Tibial nerve (tissue), 4 donors: ENCODE measurements around the gene SCP2. TPM values are rescaled to one million over a fixed set of nuclear protein-coding genes. Genes with fewer than 3 reads are reported as not detected.

Experiments
- DNase-seq, 2 donors: peaks; one replicate each; pipeline ENCODE4 v3.0.0-alpha.2; 2019; ENCODE audit warnings: low spot score in 2 of 2
- H3K27ac ChIP-seq, 4 donors: fragments of 200-600 bp; sonication (generic) in 3 of 4; one replicate each; pipeline ENCODE4 v1.5.1; 2017 to 2019; ENCODE audit warnings: mild to moderate bottlenecking in 1 of 4
- H3K27me3 ChIP-seq, 2 donors: fragments of 200-600 bp; sonication (generic) in 1 of 2; one replicate each; pipeline versions ENCODE4 v1.5.1 to v1.6.0; 2017 to 2019
- H3K36me3 ChIP-seq, 3 donors: fragments of 200-600 bp; sonication (generic); one replicate each; pipeline ENCODE4 v1.5.1; 2018 to 2019
- H3K4me1 ChIP-seq, 4 donors: fragments of 200-600 bp; sonication (generic) in 3 of 4; one replicate each; pipeline ENCODE4 v1.5.1; 2017 to 2019
- H3K4me3 ChIP-seq, 4 donors: fragments of 200-600 bp; sonication (generic) in 3 of 4; one replicate each; pipeline ENCODE4 v1.5.1; 2017 to 2019; ENCODE audit warnings: mild to moderate bottlenecking in 1 of 4, moderate library complexity in 1 of 4
- H3K9me3 ChIP-seq, 4 donors: fragments of 200-600 bp; sonication (generic) in 3 of 4; one replicate each; pipeline ENCODE4 v1.5.1; 2017 to 2019
- EP300 ChIP-seq, 2 donors: sonication (generic); formaldehyde crosslinking; IDR thresholded peaks; one replicate each; pipeline ENCODE4 v1.6.1; 2017; ENCODE audit warnings: antibody characterized with exemption in 2 of 2, mild to moderate bottlenecking in 1 of 2
- POLR2A ChIP-seq, 2 donors: fragments of 450-650 bp; IDR thresholded peaks; one replicate each; pipeline ENCODE4 v1.6.1; 2017; ENCODE audit warnings: antibody characterized with exemption in 2 of 2, mild to moderate bottlenecking in 2 of 2, moderate library complexity in 2 of 2
- WGBS, 2 donors: methylation state at CpG; one replicate each; pipeline ENCODE4 v1.1.5; 2018; 5-methylcytosine and 5-hydroxymethylcytosine counted together
- total RNA-seq, 4 donors: library from RNA; depleted of rRNA; stranded (reverse); fragments of >200 nt; gene quantifications; one replicate each; pipeline ENCODE4 v1.1.0, GENCODE V29; 2016
- TF ChIP-seq, protein P1 (sequence below), 5 experiments: fragments of 200-600 bp in 3 of 5; fragments of 450-650 bp in 2 of 5; sonication (generic) in 3 of 5; IDR thresholded peaks; one replicate each; pipeline ENCODE4 v1.5.1; 2016 to 2019; ENCODE audit warnings: antibody characterized with exemption in 5 of 5, mild to moderate bottlenecking in 3 of 5, moderate library complexity in 2 of 5

The SCP2 gene
- total RNA-seq, 4 donors from 2014 or later, result 63.3 to 131 (median 104) TPM

DNA sequence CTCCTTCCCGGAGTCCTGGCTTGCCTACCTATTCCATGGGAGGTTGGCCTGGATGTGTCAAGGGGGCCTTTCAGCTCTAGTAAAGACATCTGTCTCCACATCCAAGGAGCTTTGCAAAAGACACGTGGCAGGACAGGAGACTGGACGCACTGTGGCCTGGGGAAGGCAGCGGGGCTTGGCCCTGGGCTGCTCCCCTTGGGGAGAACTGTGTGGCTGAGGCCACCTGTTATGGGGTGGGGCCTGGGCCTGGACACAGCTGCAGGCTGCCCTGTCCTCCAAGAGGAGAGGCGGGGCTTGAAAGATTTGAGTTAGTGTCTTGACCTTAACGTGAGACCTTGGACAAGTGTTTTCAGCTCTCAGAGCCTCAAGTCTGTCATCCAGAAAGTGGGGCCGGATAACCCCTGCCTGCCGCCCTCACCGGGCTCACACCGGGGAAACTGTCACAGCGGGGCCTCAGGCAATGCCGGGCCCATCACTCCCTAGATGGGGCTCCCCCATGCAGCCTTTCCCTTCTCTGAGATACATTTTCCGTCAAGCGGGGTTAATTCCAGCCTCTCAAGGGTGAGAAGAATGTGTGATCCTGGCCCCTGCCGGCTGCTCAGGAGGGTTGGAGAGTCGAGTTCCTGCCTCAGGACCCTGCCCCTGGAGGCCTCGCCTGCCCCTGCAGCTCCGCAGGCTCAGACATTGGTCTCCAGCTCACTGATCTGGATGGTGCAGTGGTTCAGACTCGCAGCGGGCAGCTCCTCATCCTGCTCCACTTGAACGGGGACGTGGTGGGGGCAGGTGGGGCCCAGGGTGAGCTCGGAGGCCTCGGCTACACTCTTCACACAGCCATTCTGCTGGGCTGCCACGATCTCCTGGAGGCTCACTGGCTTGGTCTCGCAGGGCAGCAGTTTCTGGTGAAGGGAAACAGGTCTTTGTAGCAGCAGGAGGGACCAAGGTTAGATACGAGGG, 160.5 kb downstream of the SCP2 start:
- Histone ChIP-seq H3K36me3 (peaks cover 0 to 44% (median 2%) of the 10 kb centered on the region in 3 donors), H3K9me3 (no peaks in the 10 kb centered on the region), H3K4me1 (peaks cover 0 to 62% (median 5%) of the 10 kb centered on the region in 4 donors), H3K27me3 (no peaks in the 10 kb centered on the region), H3K4me3 (no peak overlapping the region), H3K27ac (no peak overlapping the region)
- DNase-seq, result no peak
- 76 to 81% methylated on average over 26 to 27 of the region's 27 CpGs for WGBS, 2 donors
- TF ChIP-seq EP300 (IDR thresholded peaks at IDR 0.05) (no peak), POLR2A (IDR thresholded peaks at IDR 0.05) (no peak)
- TF ChIP-seq, protein P1, sequence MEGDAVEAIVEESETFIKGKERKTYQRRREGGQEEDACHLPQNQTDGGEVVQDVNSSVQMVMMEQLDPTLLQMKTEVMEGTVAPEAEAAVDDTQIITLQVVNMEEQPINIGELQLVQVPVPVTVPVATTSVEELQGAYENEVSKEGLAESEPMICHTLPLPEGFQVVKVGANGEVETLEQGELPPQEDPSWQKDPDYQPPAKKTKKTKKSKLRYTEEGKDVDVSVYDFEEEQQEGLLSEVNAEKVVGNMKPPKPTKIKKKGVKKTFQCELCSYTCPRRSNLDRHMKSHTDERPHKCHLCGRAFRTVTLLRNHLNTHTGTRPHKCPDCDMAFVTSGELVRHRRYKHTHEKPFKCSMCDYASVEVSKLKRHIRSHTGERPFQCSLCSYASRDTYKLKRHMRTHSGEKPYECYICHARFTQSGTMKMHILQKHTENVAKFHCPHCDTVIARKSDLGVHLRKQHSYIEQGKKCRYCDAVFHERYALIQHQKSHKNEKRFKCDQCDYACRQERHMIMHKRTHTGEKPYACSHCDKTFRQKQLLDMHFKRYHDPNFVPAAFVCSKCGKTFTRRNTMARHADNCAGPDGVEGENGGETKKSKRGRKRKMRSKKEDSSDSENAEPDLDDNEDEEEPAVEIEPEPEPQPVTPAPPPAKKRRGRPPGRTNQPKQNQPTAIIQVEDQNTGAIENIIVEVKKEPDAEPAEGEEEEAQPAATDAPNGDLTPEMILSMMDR (IDR thresholded peaks at IDR 0.05), result no peak

DNA sequence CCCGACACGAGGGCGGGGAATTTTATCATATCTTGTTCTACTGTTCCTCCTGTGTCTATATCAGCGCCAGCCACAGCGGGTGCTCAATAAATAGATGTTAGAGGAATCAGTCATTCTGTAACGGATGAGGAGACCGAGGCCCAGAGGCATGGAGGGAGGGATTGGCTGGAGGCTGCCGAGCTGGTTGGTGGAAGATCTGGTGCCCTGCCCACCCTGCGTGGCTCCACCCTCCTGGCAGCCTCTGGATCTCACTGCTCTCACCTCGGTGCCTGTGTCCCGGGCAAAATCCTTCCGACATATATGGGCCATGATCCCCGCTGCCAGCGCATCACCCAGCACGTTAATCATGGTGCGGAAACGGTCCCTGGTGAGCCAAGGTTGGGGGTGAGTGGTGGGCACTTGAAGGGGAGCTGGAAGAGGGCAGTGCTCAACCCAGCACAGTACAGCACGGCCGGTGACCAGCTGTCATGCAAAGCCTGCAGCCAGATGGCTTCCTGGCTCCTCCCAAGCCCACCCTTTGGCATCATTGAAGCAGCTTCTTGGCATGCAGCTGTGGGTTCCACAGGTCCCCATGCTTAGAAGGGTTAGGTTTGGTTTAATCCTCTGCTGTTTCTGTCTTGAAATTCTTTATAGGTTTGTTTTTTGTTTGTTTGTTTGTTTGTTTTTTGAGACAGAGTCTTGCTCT, 161.7 kb downstream of the SCP2 start:
- H3K9me3 ChIP-seq, result no peaks in the 10 kb centered on the region
- no peak for TF ChIP-seq POLR2A (IDR thresholded peaks at IDR 0.05)
- TF ChIP-seq EP300 (IDR thresholded peaks at IDR 0.05), result no peak
- TF ChIP-seq, protein P1 (IDR thresholded peaks at IDR 0.05), result no peak
- DNase-seq, result no peak
- H3K4me3 ChIP-seq, result no peak overlapping the region
- 83 to 86% methylated on average over 19 of the region's 19 CpGs for WGBS, 2 donors
- H3K36me3 ChIP-seq, result peaks cover 0 to 32% (median 2%) of the 10 kb centered on the region in 3 donors
- H3K27ac ChIP-seq, result no peak overlapping the region
- peaks cover 0 to 51% (median 5%) of the 10 kb centered on the region in 4 donors for H3K4me1 ChIP-seq
- H3K27me3 ChIP-seq, result no peaks in the 10 kb centered on the region

DNA sequence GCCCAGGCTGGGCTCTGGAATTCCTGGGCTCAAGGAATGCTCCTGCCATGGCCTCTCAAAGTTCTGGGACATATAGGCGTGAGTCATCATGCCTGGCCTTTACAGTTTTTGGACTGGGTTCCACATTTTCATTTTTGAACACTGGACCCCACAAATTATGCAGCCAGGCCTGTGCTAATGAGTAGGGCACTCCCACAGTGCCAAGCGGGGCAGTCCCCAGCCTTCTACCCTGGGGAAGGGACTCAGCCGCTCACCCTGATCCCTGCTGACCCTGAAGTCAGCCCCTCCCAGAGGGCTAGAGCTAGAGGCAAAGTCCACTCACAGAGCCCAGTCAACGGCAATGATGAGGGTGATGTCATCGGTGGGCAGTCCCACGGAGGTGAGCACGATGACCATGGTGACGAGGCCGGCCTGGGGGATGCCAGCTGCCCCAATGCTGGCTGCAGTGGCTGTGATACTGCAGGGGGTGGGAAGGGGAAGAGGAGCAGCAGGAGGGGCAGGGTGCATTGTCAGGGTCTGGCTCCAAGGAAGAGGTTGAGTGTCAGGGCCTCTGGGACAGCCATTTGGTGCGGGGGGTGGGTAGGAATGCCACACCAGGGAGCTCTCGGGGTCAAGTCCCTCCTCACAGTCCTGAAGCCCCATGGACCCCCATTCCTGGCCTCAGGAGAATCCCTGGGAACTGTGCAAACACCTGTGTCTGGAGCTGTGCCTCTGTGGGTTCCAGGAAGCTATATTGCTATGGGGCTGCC, 162.6 kb downstream of the SCP2 start:
- no peaks in the 10 kb centered on the region for H3K9me3 ChIP-seq
- no peak overlapping the region for H3K4me3 ChIP-seq
- peaks cover 0 to 51% (median 5%) of the 10 kb centered on the region in 4 donors for H3K4me1 ChIP-seq
- H3K36me3 ChIP-seq, result peaks cover 0 to 23% (median 2%) of the 10 kb centered on the region in 3 donors
- no peak for DNase-seq
- no peak overlapping the region for H3K27ac ChIP-seq
- H3K27me3 ChIP-seq, result no peaks in the 10 kb centered on the region
- WGBS, 2 donors, result 67 to 69% methylated on average over 9 to 11 of the region's 11 CpGs
- TF ChIP-seq EP300 (IDR thresholded peaks at IDR 0.05) (no peak), POLR2A (IDR thresholded peaks at IDR 0.05) (no peak)
- TF ChIP-seq, protein P1 (IDR thresholded peaks at IDR 0.05), result no peak

DNA sequence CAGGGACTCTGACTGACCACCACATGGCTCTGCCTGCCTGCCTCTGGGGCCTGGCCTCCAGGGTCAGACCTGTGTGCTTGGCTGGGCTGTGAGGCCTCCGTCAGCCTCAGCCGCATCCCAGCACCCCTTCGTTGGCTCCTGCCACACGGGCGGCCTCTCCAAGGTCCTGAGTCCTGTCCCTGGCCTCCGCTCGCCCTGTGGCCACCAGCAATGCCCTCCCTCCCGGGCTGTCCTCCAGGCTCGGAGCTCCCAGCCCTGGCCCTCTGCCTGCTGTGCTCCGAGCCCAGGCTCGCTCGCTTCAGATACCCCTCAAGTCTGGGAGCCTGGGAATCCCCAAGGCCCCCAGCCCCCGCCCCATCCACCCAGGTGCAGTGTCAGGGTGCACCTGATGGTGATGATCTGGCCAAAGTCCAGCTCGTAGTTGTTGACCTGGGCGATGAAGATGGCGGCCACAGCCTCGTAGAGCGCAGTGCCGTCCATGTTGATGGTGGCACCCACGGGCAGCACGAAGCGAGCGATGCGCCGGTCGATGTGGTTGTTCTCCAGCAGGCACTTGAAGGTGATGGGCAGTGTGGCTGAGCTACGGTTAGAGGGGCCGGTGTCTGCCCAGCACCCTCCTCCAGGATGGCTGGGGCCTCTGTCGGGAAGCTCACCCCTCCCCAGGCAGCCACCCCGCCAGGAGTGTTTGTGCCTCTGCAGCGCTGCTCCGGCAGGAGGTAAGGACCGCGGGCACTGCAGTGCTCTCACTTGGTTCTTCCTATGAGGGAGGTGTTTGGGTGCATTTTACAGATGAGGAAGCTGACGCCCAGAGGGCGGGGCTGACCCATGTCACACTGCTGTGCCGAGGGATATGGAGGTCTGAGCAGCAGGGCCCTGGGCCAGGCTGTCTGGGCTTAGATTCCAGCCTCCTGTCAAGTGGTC, 163.4 kb downstream of the SCP2 start:
- Histone ChIP-seq H3K27ac (peak overlapping the region in 1 of 4 donors; percentile 15), H3K4me1 (peaks cover 0 to 52% (median 5%) of the 10 kb centered on the region in 4 donors), H3K27me3 (no peaks in the 10 kb centered on the region), H3K36me3 (peaks cover 0 to 15% (median 0%) of the 10 kb centered on the region in 3 donors), H3K9me3 (no peaks in the 10 kb centered on the region), H3K4me3 (no peak overlapping the region)
- TF ChIP-seq POLR2A (IDR thresholded peaks at IDR 0.05) (no peak), EP300 (IDR thresholded peaks at IDR 0.05) (no peak)
- TF ChIP-seq, protein P1 (IDR thresholded peaks at IDR 0.05), result no peak
- no peak for DNase-seq
- WGBS, 2 donors, result 89% methylated on average over 23 to 35 of the region's 37 CpGs
